Effector CD4-positive, alpha-beta T cell (primary cell): Measurements from ENCODE around the gene ZNF749.
"Not testable (repeated sequence)": the region's sequence is repeated elsewhere in the genome, so short reads cannot be mapped to it uniquely, and the experiment has no call there.

Experiments
- DNase-seq: peaks from one replicate; pipeline ENCODE4 v3.0.0-alpha.2; 2020

ZNF749 gene

DNA sequence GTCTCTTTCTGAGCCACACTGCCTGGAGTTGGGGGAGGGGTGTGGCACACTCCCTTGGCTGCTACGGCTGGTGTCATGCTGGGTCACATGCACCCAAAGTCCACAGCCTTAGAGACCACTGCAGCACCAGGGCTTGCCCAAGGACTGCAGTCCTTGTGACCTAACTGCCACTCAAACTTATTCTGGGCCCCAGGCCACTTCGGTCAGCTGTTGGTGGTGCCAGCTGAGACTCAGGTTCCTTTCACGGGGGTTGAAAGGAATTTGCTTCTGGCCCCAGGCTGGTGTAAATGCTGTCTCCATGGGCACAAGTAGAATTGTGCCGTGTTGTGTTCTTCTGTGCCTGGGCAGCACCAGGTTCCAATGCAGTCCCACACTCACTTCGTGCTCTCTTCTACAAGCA lies 31.4 kb downstream of the ZNF749 start:
- DNase-seq = no peak

GRCh38 chr19:57473646-57474045 lies 38.5 kb downstream of the ZNF749 start:
- DNase-seq = no peak

DNA sequence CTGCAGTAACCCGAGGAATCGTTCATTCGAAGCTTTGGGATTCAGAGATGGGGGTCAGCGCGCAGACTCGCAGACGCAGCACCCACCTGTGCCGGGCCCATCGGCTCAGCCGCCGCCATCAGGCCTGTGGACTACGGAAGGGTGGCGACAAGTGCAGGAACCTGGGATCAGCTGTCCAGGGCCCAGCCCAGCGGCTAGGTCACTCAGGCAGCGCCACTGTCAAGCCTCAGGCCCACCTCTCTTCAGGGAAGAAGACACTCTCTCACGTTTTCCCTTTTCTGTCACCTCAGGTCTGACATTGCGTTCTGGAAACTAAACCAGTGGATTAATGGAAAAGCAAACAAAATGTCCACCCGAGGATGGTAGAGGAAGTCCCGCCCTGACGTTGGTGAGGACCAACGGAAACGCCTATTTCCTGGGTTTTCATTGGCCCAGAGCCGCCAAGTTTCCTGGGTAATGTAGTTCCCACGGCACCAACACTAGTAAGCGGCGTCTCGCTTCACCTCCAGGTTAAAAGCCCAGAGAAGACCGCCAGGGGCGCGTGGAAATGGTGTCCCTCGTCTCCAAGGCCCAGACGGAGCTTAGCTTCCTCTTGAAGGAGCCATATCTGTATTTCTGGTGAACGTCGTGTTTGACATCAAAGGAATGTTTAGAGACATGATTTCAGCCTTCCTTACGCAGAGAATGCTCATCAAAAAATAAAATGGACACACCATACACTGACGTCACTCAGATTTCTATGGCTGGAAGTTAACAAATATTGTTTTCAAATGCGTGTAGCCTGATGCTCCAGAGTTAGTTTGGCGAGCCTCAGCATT lies 42.3 kb downstream of the ZNF749 start, which contains the start of gene ZNF772:
Gene ZNF772 (minus strand): TSS at position 376 of the 818 bp plus-strand sequence. CDS start 257 bp downstream, at position 119.
- peak; percentile 83 for DNase-seq

DNA sequence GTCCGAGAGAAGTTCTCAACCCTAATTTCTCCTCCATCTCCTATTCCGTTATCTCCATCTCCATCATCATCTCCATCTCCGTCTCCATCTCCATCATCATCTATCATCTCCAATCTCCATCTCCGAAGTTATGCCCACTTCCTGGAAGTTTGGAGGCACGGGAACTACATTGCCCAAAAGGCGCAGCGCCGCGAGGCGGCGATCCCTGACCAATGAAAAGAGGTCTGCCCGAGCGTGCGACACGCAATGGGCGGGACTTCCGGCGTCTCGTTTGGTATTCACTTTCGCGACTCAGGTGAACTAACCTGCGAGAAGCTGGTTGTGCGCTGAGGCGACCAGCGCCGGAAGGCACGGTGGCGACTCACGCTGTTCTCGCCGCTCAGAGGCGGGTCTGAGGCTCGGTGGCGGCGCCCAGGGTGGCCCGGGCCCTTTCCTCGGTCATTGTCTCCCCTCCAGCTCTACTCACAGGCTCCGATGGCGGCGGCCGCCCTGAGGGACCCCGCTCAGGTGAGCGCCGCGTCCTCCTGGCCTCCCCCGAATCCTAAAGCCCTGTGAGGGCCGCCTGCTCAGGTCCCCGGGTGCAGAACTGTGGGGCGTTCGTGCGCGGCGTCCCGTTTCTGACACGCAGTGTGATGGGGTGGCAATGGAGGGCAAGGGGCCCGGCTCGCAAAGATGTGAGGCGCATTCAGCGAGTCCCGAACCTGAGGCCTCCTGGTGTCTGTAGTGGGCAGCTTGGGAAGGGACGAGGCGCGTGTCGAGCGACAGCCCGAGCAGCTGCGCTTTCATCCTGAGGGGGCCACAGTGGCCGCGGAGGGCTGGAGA lies 52.6 kb downstream of the ZNF749 start, which contains the start of gene ZNF419:
Gene ZNF419 (plus strand): TSS at position 274 of the 822 bp plus-strand sequence. CDS start 201 bp downstream, at position 475.
- DNase-seq = peak; percentile 92

- DNase-seq = not testable (repeated sequence)
Observed at GRCh38 chr19:57488299-57488644, 53.1 kb downstream of the ZNF749 start.
